ENCODE data around the gene CLDN22. TPM values are rescaled to one million over a fixed set of nuclear protein-coding genes. Genes with fewer than 3 reads are reported as not detected.
A peak's percentile ranks its signal among the peaks of the same experiment; 100 is the strongest.
"Not testable (repeated sequence)": the region's sequence is repeated elsewhere in the genome, so short reads cannot be mapped to it uniquely, and the experiment has no call there.

Gene CLDN22
- total RNA-seq, 1 experiment from 2014 or later: not detected

- no peak for DNase-seq (ENCODE audit: low read depth)
Measured at GRCh38 chr4:183347566-183347965, 27.5 kb upstream of the CLDN22 start.

GRCh38 chr4:183347146-183347545 lies 27.1 kb upstream of the CLDN22 start:
- DNase-seq (ENCODE audit: low read depth): no peak

DNA sequence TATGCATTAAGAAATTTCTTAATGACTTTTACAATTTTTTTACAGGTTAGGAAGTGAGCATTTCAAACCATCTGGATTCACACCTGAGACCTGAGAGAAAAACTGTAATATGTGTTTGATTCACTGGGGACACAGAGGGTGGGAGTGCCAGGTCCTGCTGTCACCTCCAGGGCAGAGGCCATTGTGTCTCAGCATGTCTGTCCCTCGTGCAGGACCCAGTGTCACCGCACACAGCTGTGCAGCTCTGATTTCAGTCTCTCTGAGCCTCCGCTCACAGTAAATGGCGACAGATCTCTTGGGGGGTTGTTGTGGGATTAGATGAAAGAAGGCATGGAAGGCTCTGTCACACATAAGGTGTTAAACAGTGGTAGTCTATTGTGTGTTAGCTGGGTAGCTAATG lies 25.2 kb upstream of the CLDN22 start:
- no peak for DNase-seq (ENCODE audit: low read depth)

- DNase-seq (ENCODE audit: low read depth): no peak
Measured at GRCh38 chr4:183344523-183345255, 24.6 kb upstream of the CLDN22 start.

GRCh38 chr4:183343730-183344129 lies 23.7 kb upstream of the CLDN22 start:
- DNase-seq (ENCODE audit: low read depth): no peak

GRCh38 chr4:183342541-183343533 lies 22.8 kb upstream of the CLDN22 start:
- no peak for DNase-seq (ENCODE audit: low read depth)

DNA sequence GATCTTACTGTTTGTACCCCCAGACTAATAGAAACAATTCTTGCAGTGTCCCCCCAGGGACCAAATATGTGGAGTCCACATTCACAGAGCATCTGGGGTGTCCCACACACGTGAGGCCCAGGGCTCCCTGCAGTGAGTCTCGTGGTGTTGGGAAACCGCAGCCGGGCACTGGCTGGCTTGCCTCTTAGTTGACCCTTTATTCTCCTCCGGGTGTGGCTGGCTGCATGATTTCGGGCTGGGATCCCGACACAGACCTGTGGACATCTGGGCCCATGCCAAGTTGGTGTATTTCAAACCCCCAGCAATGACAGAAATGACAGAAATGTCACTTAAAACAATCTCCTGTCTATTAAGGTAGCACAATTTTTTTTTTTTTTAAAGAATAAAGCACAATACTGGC lies 17.8 kb upstream of the CLDN22 start:
- DNase-seq (ENCODE audit: low read depth): no peak

DNA sequence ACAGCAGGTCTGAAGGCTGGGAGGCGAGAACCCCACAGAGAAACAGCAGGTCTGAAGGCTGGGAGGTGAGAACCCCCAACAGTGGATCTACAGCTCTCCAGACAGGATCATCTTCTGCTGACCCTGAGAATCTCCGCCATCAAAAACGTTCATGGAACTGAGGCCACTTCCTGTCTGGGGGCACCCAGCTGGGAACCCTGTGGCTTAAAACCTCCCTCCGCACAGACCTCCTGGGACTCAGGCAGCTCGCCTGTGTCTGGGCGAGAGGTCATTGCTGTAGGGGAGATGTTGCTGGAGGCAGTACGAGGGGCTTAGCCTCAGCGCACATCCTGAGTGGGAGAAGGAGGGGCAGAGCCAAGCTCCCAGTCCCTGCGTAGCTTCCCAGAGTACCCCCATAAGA lies 17.3 kb upstream of the CLDN22 start:
- DNase-seq (ENCODE audit: low read depth): no peak

- DNase-seq (ENCODE audit: low read depth): peak; percentile 95
Measured at GRCh38 chr4:183335369-183335940, 15.4 kb upstream of the CLDN22 start.

DNA sequence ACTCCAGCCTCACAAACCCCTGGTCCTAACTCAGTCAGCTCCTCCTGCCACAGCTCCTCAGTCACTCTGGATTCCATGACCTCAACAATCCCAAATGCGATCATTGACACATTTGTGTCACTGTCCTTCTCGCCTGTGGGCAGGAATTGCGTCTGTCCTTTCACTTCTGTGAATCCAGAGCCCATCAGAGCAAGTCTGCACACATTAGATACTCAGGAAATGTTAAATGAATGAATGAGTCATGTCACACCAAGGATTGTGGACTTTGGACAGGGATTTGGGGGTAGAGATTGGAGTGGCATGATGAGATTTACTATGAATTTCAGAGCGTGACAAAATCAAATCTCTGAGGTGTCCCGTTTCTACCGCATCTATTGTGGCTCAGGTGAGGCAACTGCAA lies 13.9 kb upstream of the CLDN22 start:
- DNase-seq (ENCODE audit: low read depth): peak; percentile 56

DNA sequence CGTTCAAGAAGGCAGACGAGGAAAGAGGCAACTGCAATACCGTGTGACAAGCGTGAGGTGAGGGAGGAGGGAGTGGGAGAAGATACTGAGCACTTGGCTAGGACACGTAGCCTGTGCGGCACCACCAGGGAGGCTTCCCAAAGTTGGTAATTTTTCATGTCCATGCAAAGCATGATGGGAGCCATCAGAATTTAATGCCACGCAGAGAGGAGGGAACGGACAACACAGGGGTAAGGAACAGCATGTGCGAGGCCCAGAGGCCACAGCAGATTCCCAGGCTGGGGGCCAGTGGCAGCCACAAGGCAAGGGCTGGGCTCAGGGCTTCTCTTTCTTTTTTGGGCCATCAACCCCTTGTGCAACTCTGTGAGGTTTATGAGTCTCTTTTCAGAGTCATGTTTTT lies 13.1 kb upstream of the CLDN22 start:
- DNase-seq (ENCODE audit: low read depth): no peak

GRCh38 chr4:183332447-183332846 lies 12.4 kb upstream of the CLDN22 start:
- no peak for DNase-seq (ENCODE audit: low read depth)

GRCh38 chr4:183330841-183331240 lies 10.8 kb upstream of the CLDN22 start:
- no peak for DNase-seq (ENCODE audit: low read depth)

- DNase-seq (ENCODE audit: low read depth): no peak
Measured at GRCh38 chr4:183329954-183330742, 10.1 kb upstream of the CLDN22 start.

GRCh38 chr4:183329244-183329643 lies 9.2 kb upstream of the CLDN22 start:
- no peak for DNase-seq (ENCODE audit: low read depth)

DNA sequence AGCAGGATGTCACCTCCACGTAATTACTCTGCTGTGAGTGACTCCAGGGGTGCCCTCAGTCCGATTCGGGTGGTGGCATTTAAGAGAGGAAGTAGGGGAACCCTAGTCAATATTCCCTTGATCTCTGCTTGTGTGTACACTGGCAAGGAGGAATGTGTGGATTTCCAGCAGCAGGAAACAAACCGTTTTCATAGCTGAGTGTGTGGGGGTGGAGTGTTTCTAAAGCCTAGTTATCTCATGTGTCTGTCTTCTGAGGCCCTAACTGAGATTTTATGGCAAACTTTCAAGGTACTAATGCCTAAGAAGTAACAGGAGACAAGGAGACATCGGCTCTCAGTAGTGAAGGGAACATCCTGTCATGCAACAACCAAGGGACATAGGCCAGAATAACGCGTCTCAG lies 8.8 kb upstream of the CLDN22 start:
- DNase-seq (ENCODE audit: low read depth): no peak

GRCh38 chr4:183327827-183328226 lies 7.8 kb upstream of the CLDN22 start:
- no peak for DNase-seq (ENCODE audit: low read depth)

DNA sequence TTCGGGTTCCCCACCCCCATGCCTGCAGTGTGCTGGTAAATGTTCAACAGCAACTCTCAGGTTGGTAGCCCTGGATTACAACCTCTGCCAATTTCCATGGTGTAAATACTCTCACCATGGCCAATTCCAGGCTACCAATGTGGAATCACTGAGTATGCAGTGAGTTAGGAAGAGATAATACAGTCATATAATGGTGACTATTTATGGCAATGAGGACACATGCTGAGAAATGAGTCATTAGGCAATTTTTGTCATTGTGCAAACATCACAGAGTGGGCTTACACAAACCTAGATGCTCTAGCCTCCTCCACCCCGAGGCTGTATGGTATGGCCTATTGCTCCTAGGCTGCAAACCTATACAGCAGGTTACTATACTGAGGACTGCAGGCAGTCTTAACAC lies 6.8 kb upstream of the CLDN22 start:
- DNase-seq (ENCODE audit: low read depth): peak; percentile 68

- DNase-seq (ENCODE audit: low read depth): not testable (repeated sequence)
Measured at GRCh38 chr4:183326387-183326786, 6.3 kb upstream of the CLDN22 start.

- no peak for DNase-seq (ENCODE audit: low read depth)
Measured at GRCh38 chr4:183324619-183325018, 4.5 kb upstream of the CLDN22 start.

- DNase-seq (ENCODE audit: low read depth): not testable (repeated sequence)
Measured at GRCh38 chr4:183324056-183324455, 4.0 kb upstream of the CLDN22 start.

Measured in HT1080 (cell line).